HG03039 (cell line): Measurements from ENCODE around the gene TMEM131L.
"Not testable (repeated sequence)": the region's sequence is repeated elsewhere in the genome, so short reads cannot be mapped to it uniquely, and the experiment has no call there.

Experiments used
- ATAC-seq: cut with Tn5 transposase; IDR thresholded peaks from one replicate; pipeline ENCODE4 v1.9.1; 2021; ENCODE audit warnings: mild to moderate bottlenecking, moderate library complexity; ENCODE audit not compliant: unreplicated experiment

TMEM131L gene

GRCh38 chr4:153537493-153537960 lies 71.4 kb downstream of the TMEM131L start:
- ATAC-seq, result no peak

DNA sequence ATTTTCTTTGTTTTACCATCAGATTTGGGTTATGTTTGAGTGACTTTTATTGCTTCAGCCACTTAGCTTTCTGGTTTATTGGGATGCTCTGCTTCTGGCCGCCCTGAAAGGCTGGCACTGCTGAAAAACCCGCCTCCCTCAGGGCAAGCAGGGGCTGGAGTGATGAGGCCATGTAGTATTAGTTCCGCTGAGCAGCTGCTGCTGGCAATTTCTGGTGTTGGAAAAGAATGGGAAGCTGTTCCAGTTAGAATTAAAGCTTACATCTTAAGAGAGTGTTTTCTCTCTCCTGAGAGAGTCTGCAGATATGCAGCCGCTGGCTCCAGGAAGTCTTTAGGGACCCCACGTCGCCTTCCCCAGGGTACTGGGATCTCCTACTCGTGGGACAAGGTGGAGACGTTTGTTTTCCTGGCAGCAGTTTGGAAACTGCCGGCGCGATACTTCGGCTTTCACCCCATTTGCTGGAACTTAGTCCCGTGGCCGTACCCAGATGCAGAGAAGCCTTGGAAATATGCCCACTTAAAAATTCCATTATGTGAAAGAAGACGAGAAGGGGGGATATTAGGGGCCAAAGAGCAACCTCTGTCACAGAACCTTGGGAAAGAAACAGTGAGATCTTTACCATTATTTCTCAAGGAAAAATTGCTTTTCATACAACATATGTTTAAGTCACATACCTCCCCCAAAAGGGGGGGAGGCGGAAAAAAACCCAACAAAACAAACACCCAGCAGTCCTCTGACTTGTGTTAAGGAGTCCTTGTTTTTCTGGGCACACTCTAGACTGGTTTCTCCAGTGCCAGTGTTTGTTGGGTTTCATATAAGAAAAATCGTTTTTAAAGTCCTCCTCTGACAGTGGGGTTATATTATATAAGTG lies 72.6 kb downstream of the TMEM131L start:
- no peak for ATAC-seq

GRCh38 chr4:153539422-153539821 lies 73.3 kb downstream of the TMEM131L start:
- ATAC-seq, result no peak

GRCh38 chr4:153541456-153542096 lies 75.4 kb downstream of the TMEM131L start:
- ATAC-seq, result no peak

DNA sequence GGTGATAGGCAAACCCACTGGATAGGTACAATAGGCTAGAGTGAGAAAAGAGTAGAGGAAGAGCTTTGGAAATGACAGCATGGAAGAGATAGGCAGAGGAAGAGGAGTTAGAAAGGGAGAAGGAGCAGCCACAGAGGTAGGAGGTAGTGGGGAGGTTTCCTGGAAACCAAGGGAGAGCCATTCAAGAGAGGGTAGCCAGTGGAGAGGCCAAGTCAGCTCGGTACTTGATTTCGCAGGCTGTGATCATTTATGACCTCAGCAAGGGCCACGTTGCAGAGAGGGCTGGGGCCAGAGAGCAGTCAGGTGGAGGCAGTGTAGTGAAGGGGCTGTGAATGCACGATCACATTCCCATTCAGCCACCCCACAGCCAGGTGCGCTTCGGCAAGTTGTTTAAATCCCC lies 76.0 kb downstream of the TMEM131L start:
- no peak for ATAC-seq

GRCh38 chr4:153542834-153543233 lies 76.7 kb downstream of the TMEM131L start:
- no peak for ATAC-seq

DNA sequence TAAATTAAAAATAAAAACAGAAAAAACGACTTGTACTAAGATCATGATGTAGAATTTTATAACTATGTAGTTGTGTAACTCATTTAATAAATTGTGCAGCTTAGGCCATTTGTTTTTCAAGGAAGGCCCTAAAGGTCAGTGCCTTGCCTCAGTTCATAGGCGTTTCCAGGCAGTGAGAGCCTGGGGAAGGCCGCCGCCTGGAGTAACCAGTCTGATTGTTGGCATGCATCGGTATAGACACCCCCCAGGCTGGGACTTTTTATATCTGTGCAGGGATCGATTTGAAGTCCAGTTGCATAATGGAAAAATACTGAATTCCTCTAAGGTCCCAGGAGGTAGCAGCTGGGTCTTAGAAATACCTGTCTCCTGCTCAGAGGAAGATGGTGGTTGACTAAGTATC lies 77.2 kb downstream of the TMEM131L start:
- ATAC-seq, result no peak

- no peak for ATAC-seq
Measured at GRCh38 chr4:153545822-153546221, 79.7 kb downstream of the TMEM131L start.

DNA sequence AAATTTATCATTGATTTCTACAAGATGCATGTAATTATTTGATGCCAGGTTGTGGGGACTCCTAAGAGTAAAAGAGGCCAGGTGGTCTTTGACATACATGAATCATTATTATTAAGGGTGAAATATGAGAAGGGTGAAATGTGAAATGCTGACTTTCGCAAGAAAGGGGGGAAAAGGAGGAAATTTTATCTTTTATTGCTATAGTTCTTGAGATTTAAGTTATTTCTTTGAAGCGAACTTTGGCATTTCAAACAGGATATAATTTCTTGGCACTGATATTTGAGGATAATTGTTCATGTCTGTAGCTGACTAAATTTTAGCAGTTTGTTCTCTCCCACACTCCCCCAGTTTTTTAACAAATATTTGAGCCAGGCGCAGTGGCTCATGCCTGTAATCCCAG lies 80.1 kb downstream of the TMEM131L start:
- no peak for ATAC-seq

DNA sequence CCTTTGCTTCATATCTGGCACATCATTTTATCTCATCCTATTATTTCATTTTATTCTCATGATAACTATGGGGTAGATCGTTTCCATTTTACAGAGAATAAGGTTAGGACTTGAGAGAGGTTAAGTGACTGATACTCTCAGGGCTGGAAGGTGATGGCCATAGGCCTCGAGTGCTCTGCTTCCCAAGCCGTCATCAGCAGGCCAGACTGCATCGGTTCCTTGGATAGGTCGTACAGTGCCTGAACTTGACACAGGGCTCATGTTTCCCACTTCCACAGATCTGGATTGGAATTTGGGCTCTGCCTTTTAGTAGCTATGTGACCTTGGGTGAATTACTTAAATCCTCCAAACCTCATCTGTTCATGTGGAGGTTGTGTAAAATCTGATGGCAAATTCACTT lies 81.4 kb downstream of the TMEM131L start:
- ATAC-seq, result no peak

DNA sequence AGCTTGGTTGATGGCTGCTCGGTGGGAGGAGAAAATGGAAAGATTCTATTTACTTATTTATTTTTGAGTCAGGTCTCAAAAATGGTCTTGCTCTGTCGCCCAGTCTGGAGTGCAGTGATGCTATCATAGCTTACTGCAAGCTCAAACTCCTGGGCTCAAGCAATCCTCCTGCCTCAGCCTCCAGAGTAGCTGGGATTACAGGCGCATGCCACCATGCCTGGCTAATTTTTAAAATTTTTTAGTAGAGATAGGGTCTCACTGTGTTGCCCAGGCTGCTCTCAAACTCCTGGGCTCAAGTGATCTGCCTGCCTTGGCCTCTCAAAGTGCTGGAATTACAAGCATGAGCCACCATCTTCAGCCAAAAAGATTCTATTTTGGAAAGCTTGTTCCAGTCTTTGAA lies 82.7 kb downstream of the TMEM131L start:
- not testable (repeated sequence) for ATAC-seq

DNA sequence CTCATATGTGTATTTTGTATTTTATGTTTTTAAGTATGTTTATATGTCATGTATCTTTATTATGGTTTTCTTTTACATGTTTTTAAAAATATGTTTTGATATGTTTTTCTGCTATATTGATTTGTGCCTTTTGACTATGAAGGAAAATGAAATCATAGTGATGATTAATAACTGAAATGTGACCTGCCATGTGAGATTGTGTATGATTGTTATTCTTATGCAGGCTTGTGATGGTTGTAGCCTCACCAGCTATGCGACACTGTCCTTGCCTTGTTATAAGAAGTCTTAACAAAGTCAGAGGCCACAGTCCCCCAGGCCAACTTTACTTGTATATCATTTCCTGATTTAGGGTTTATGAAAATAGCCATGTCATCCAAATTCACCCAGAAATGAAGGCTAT lies 83.2 kb downstream of the TMEM131L start:
- no peak for ATAC-seq

DNA sequence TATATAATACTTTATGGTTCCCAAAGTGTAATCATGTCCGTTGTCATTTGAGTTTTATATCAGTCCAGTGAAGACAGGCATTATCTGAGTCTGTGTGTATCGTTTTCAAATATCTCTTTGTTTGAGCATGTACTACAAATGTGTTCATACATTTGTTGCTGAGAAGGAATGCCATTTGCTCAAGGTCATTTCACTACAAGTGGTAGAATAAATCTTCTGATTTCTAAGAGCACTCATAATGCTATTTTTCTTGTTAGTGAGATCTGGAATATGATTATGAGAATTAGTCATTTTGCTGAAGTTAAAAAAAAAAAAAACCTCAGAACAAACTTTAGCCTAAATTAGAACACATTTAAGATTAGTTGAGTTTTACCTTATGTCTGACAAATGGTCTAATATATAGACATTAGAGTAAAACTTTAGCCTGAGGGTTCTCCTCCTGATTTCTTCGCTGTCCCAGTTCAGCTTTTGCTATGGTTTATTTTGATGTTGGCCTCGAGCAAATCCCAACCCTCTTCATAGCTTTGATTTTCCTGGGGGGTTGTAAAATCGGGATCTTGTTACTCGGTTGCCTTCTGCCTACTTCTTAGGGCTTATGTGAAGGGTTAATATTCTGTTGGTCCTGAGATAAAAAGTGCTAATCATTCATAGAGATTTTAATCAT lies 87.1 kb downstream of the TMEM131L start:
- no peak for ATAC-seq

- ATAC-seq, result no peak
Measured at GRCh38 chr4:153553819-153554170, 87.6 kb downstream of the TMEM131L start.

- no peak for ATAC-seq
Measured at GRCh38 chr4:153555730-153556434, 89.7 kb downstream of the TMEM131L start.

DNA sequence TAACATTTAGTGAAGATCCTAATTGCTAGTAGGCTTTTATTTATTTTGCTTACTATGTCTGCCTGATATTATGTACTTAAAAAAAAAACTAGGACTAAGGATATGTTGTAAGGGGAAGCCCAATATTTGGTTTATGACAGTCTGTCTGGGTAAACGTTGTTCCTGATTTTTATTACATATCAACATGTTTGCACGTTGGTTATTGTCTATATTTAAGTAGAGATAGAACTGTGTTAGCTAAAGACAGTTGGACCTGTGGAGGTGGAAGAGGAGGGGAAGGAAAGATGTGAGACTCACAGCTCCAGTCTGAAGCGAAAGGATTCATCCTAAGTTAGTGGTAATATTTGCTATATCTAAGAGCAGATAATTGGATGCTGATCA lies 90.3 kb downstream of the TMEM131L start:
- ATAC-seq, result no peak

DNA sequence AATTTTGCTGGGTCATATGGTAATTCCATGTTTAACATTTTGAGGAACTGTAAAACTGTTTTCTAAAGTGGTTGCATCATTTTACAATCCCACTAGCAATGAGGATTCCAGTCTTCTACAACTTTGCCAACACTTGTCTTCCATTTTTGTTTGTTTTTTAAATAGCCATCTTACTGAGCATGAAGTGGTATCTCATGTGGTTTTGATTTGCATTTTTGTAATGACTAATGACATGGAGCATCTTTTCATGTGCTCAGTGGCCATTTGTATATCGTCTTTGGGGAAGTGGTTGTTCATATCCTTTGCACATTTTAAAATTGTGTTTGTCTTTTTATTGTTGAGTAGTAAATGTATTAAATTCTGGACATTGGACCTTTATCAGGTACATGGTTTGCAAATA lies 94.7 kb downstream of the TMEM131L start:
- ATAC-seq, result no peak

DNA sequence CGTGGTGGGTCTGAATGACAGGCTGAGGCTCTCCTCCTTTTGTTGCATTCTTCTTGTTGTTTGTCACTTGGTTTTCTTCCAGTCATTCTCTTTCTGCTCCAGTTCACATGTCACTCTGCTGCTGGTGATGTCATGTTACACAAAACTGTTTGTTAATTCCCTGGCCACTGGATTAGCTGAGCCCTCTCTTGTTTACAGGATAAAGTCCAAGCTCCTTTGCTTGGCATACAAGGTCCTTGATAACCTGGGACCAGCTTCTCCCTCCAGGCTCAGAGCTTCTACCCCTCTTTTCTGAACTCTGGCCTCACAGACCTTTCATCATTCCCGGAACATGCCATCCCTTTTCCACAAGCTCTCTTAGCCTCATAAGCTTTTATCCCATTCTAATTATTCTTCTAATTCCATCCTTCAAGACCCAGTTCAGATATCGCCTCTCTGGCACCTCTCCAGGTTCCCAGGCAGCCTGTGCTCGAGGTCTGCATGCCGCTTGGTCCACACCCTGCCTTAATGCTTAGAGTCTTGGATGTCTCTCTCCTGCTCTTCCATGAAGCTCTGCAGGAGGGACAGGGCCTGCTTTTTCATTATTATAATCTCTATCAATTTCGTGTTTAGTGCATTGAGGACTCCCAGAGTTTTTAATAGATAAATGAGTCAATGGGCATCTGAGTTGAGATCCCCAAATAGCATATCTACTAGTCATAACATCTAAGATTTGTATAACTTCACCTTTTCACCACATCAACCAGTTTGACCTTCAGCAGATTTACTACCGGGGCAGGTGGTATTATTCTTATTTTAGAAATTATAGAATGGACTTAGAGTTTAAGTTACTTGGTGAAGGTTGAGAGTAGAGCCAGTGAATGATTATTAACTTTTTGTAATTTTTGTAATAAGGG lies 98.7 kb downstream of the TMEM131L start:
- no peak for ATAC-seq

- no peak for ATAC-seq
Measured at GRCh38 chr4:153566631-153567150, 100.5 kb downstream of the TMEM131L start.

DNA sequence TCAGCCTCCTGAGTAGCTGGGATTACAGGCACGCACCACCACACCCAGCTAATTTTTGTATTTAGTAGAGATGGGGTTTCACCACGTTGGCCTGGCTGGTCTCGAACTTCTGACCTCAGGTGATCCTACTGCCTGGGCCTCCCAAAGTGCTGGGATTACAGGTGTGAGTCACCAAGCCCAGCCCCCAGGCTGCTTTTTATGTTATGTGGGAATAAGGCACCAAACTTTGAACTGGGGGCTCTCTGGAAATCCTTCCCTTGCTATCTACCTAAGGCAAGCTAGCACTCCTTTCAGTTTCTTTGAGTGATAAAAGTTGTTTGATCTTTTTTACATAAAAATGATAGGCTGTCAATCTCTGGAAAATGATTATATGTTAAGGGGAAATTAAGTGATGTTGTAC lies 101.5 kb downstream of the TMEM131L start:
- not testable (repeated sequence) for ATAC-seq
